GM12875 (cell line): ENCODE measurements around the gene C2orf81.

ENCODE experiments used
- H3K4me3 ChIP-seq: one replicate; pipeline ENCODE4 v1.5.1; 2011; ENCODE audit warnings: low read depth, low read length, control low read depth
- CTCF ChIP-seq: IDR thresholded peaks from 2 replicates; pipeline ENCODE4 v1.5.1; 2011; ENCODE audit warnings: low read depth, mild to moderate bottlenecking, control low read depth, inconsistent platforms, low read length, moderate library complexity, borderline replicate concordance; ENCODE audit not compliant: insufficient read depth

Gene C2orf81

GRCh38 chr2:74424995-74425406, 3.6 kb upstream of the C2orf81 start:
- TF ChIP-seq CTCF = no peak
- H3K4me3 ChIP-seq = no peak overlapping the region

GRCh38 chr2:74424139-74424992, 2.9 kb upstream of the C2orf81 start:
- no peak overlapping the region for H3K4me3 ChIP-seq
- no peak for TF ChIP-seq CTCF

- no peak overlapping the region for H3K4me3 ChIP-seq
- no peak for TF ChIP-seq CTCF
Observed at GRCh38 chr2:74423231-74424095, 2.0 kb upstream of the C2orf81 start.

- H3K4me3 ChIP-seq = peak overlapping the region; percentile 93
Observed at GRCh38 chr2:74420443-74421103, 846 bp downstream of the C2orf81 start.

GRCh38 chr2:74420006-74420405, 1.4 kb downstream of the C2orf81 start:
- no peak for TF ChIP-seq CTCF
- H3K4me3 ChIP-seq = no peak overlapping the region

- TF ChIP-seq CTCF = no peak
- no peak overlapping the region for H3K4me3 ChIP-seq
Observed at GRCh38 chr2:74419345-74419744, 2.1 kb downstream of the C2orf81 start.

GRCh38 chr2:74418312-74418711, 3.1 kb downstream of the C2orf81 start:
- TF ChIP-seq CTCF = no peak
- no peak overlapping the region for H3K4me3 ChIP-seq
